H1 (cell line): Measurements from ENCODE around the gene KIF1B. TPM values are rescaled to one million over a fixed set of nuclear protein-coding genes. Genes with fewer than 3 reads are reported as not detected.

Experiments
- CTCF ChIA-PET: fragments of 300-600 bp; sonication (Branson Sonifier 250); formaldehyde crosslinking; loops from one replicate; lab custom pipeline; 2021; ENCODE audit not compliant: partially characterized antibody; lab: Charles Lee
- POLR2A ChIA-PET: fragments of 300-600 bp; sonication (Branson Sonifier 250); formaldehyde crosslinking; loops from one replicate; lab custom pipeline; 2021; ENCODE audit warnings: inconsistent platforms; ENCODE audit not compliant: partially characterized antibody; lab: Charles Lee
- DNase-seq, 2 experiments: peaks; one replicate each; pipeline versions ENCODE4 v3.0.0 to v3.0.0-alpha.2; 2010 to 2022; ENCODE audit warnings: low spot score in 2 of 2, low read depth in 1 of 2, mixed read lengths in 1 of 2
- FAIRE-seq: peaks from 2 replicates; lab custom pipeline; 2011; peaks lifted over from hg19 to GRCh38; lab: Jason Lieb, UNC
- H2AFZ ChIP-seq: 2 replicates; pipeline ENCODE4 v1.8.1; 2012; ENCODE audit warnings: low read length, inconsistent platforms
- H2AK5ac ChIP-seq: 2 replicates; pipeline ENCODE4 v1.6.1; 2013; ENCODE audit warnings: low read depth, low read length
- H2BK120ac ChIP-seq: replicated peaks from 2 replicates; pipeline ENCODE3; 2013; ENCODE audit warnings: low read depth, low read length, inconsistent platforms
- H2BK12ac ChIP-seq: 2 replicates; pipeline ENCODE4 v1.6.1; 2013; ENCODE audit warnings: low read depth, low read length
- H2BK15ac ChIP-seq: 2 replicates; pipeline ENCODE4 v1.6.1; 2013; ENCODE audit warnings: low read length
- H2BK20ac ChIP-seq: 2 replicates; pipeline ENCODE4 v1.6.1; 2013; ENCODE audit warnings: low read length
- H2BK5ac ChIP-seq: 2 replicates; pipeline ENCODE4 v1.6.1; 2013; ENCODE audit warnings: low read depth, low read length
- H3K14ac ChIP-seq: 2 replicates; pipeline ENCODE4 v1.6.1; 2013; ENCODE audit warnings: inconsistent platforms; ENCODE audit not compliant: insufficient read length
- H3K18ac ChIP-seq: 2 replicates; pipeline ENCODE4 v1.6.1; 2013; ENCODE audit warnings: low read length; ENCODE audit errors: extremely low read depth
- H3K23ac ChIP-seq: 2 replicates; pipeline ENCODE4 v1.6.1; 2013; ENCODE audit warnings: inconsistent platforms; ENCODE audit not compliant: insufficient read length
- H3K23me2 ChIP-seq: 2 replicates; pipeline ENCODE4 v1.6.1; 2013; ENCODE audit warnings: low read depth, low read length
- H3K27ac ChIP-seq: 2 replicates; pipeline ENCODE4 v1.6.1; 2011; ENCODE audit warnings: low read depth, low read length, inconsistent platforms
- H3K27me3 ChIP-seq, 4 experiments: replicated peaks in 1 of 4; 1 replicate in 1 of 4; 2 replicates in 3 of 4; pipeline versions ENCODE4 v1.6.1 to v1.8.1; 2011 to 2013; ENCODE audit warnings: low read length in 3 of 4, mild to moderate bottlenecking in 3 of 4, inconsistent platforms in 2 of 4, mixed read lengths in 2 of 4, moderate library complexity in 1 of 4; ENCODE audit not compliant: control insufficient read depth in 3 of 4, insufficient read depth in 3 of 4; ENCODE audit errors: extremely low read depth in 1 of 4
- H3K36me3 ChIP-seq, 4 experiments: 2 replicates each; pipeline versions ENCODE4 v1.6.1 to v1.8.1; 2011 to 2013; ENCODE audit warnings: mild to moderate bottlenecking in 4 of 4, low read length in 3 of 4, moderate library complexity in 2 of 4, control low read depth in 1 of 4, inconsistent platforms in 1 of 4; ENCODE audit not compliant: insufficient read depth in 4 of 4, control insufficient read depth in 2 of 4
- H3K4ac ChIP-seq: replicated peaks from 2 replicates; pipeline ENCODE3; 2013; ENCODE audit warnings: low read length, low read depth, mixed read lengths, inconsistent platforms; ENCODE audit not compliant: insufficient read length
- H3K4me1 ChIP-seq, 4 experiments: replicated peaks in 1 of 4; 1 replicate in 1 of 4; 2 replicates in 3 of 4; pipeline versions ENCODE4 v1.6.1 to v1.8.1; 2011 to 2013; ENCODE audit warnings: low read length in 3 of 4, inconsistent platforms in 2 of 4, mixed read lengths in 1 of 4; ENCODE audit not compliant: insufficient read depth in 4 of 4, control insufficient read depth in 3 of 4
- H3K4me2 ChIP-seq, 2 experiments: 2 replicates each; pipeline versions ENCODE4 v1.6.1 to v1.8.1; 2011 to 2013; ENCODE audit warnings: low read depth in 2 of 2, low read length in 2 of 2, control low read depth in 1 of 2, inconsistent platforms in 1 of 2, mild to moderate bottlenecking in 1 of 2; ENCODE audit not compliant: insufficient read depth in 1 of 2
- H3K4me3 ChIP-seq, 4 experiments: fragments of 200-600, 300-600 bp in 1 of 4; sonication (generic), shearing (Covaris generic), sonication (Bioruptor Twin) in 1 of 4; 2 replicates each; pipeline versions ENCODE4 v1.5.1 to v1.8.1; 2011 to 2016; ENCODE audit warnings: low read length in 4 of 4, low read depth in 3 of 4, control low read depth in 2 of 4, inconsistent platforms in 2 of 4, mild to moderate bottlenecking in 2 of 4, mixed read lengths in 1 of 4, moderate library complexity in 1 of 4; ENCODE audit not compliant: insufficient read depth in 2 of 4; ENCODE audit errors: extremely low read depth in 1 of 4
- H3K56ac ChIP-seq: replicated peaks from 2 replicates; pipeline ENCODE3; 2013; ENCODE audit warnings: low read depth, mild to moderate bottlenecking, mixed read lengths, low read length, inconsistent platforms; ENCODE audit not compliant: insufficient read length
- H3K79me1 ChIP-seq: 2 replicates; pipeline ENCODE4 v1.6.1; 2013; ENCODE audit warnings: low read depth, low read length, control low read depth
- H3K79me2 ChIP-seq, 2 experiments: 2 replicates each; pipeline versions ENCODE4 v1.6.1 to v1.8.1; 2012 to 2013; ENCODE audit warnings: low read length in 2 of 2, mild to moderate bottlenecking in 2 of 2, inconsistent platforms in 1 of 2; ENCODE audit not compliant: insufficient read depth in 2 of 2, control insufficient read depth in 1 of 2
- H3K9ac ChIP-seq, 4 experiments: replicated peaks in 1 of 4; 1 replicate in 1 of 4; 2 replicates in 3 of 4; pipeline versions ENCODE4 v1.6.1 to v1.8.1; 2011 to 2013; ENCODE audit warnings: low read depth in 3 of 4, low read length in 3 of 4, control low read depth in 2 of 4, mild to moderate bottlenecking in 2 of 4, moderate library complexity in 2 of 4, inconsistent platforms in 1 of 4; ENCODE audit errors: extremely low read depth in 1 of 4
- H3K9me3 ChIP-seq, 2 experiments: 2 replicates each; pipeline versions ENCODE4 v1.6.1 to v1.8.1; 2012 to 2013; ENCODE audit warnings: mild to moderate bottlenecking in 2 of 2, moderate library complexity in 2 of 2, control low read depth in 1 of 2, inconsistent platforms in 1 of 2, low read depth in 1 of 2, low read length in 1 of 2, mixed read lengths in 1 of 2; ENCODE audit not compliant: insufficient read depth in 2 of 2
- H4K20me1 ChIP-seq, 2 experiments: replicated peaks in 1 of 2; 2 replicates each; pipeline versions ENCODE3 to v1.8.1; 2011 to 2013; ENCODE audit warnings: inconsistent platforms in 2 of 2, low read length in 2 of 2, mild to moderate bottlenecking in 1 of 2; ENCODE audit not compliant: insufficient read depth in 2 of 2, control insufficient read depth in 1 of 2
- H4K5ac ChIP-seq: 2 replicates; pipeline ENCODE4 v1.6.1; 2013; ENCODE audit warnings: low read length, low read depth, mixed read lengths, inconsistent platforms; ENCODE audit not compliant: insufficient read length
- H4K8ac ChIP-seq: 2 replicates; pipeline ENCODE4 v1.8.0; 2013; ENCODE audit warnings: mild to moderate bottlenecking, moderate library complexity, low read length, inconsistent platforms; ENCODE audit not compliant: insufficient read depth; ENCODE audit errors: extremely low read depth
- H4K91ac ChIP-seq: replicated peaks from 2 replicates; pipeline ENCODE3; 2013; ENCODE audit warnings: low read length, mixed read lengths, inconsistent platforms; ENCODE audit not compliant: insufficient read length
- EGR1 ChIP-seq: IDR thresholded peaks from 2 replicates; pipeline ENCODE4 v1.6.1; 2011; ENCODE audit warnings: low read depth, low read length, borderline replicate concordance
- HDAC6 ChIP-seq: IDR thresholded peaks from one replicate; pipeline ENCODE4 v1.7.1; 2012; ENCODE audit warnings: low read depth, mild to moderate bottlenecking, inconsistent platforms, low read length, moderate library complexity
- MAFK ChIP-seq: IDR thresholded peaks from 2 replicates; pipeline ENCODE4 v1.6.1; 2012; ENCODE audit warnings: low read depth, mild to moderate bottlenecking, improper control_type of control experiment, low read length
- SIX5 ChIP-seq: IDR thresholded peaks from 2 replicates; pipeline ENCODE4 v1.6.1; 2011; ENCODE audit warnings: mild to moderate bottlenecking, low read depth, low read length
- SP4 ChIP-seq: IDR thresholded peaks from 2 replicates; pipeline ENCODE4 v1.6.1; 2012; ENCODE audit warnings: low read length, inconsistent platforms
- USF2 ChIP-seq: IDR thresholded peaks from 2 replicates; pipeline ENCODE4 v1.6.1; 2011; ENCODE audit warnings: low read length, improper control_type of control experiment
- ZNF274 ChIP-seq: IDR thresholded peaks from 2 replicates; pipeline ENCODE4 v1.7.0; 2012; ENCODE audit warnings: low read length, borderline replicate concordance; ENCODE audit errors: extremely low read depth
- WGBS, 2 experiments: shearing (Covaris generic) in 1 of 2; methylation state at CpG; one replicate each; pipeline versions ENCODE4 v1.1.6 to v1.1.7; 2013 to 2015; ENCODE audit warnings: low lambda C conversion rate in 2 of 2, mixed read lengths in 2 of 2, inconsistent platforms in 1 of 2, low coverage in 1 of 2, missing lambda C conversion rate in 1 of 2; ENCODE audit not compliant: insufficient replicate concordance in 2 of 2, insufficient coverage in 1 of 2, insufficient read length in 1 of 2; ENCODE audit errors: extremely low coverage in 1 of 2, missing lambda C conversion rate in 1 of 2; 5-methylcytosine and 5-hydroxymethylcytosine counted together
- polyA plus RNA-seq, 7 experiments: library from polyadenylated mRNA; depleted of rRNA in 3 of 7; stranded (reverse) in 5 of 7; unstranded in 2 of 7; fragments of >200 nt in 5 of 7; fragments of 200-250 nt in 2 of 7; gene quantifications; 1 replicate in 5 of 7; 2 replicates in 1 of 7; 4 replicates in 1 of 7; pipeline versions ENCODE4 v1.2.1 to v1.2.3, GENCODE V29; 2011 to 2013; ENCODE audit warnings: missing spikeins in 2 of 7, mixed read lengths in 2 of 7
- total RNA-seq: library from RNA; stranded (reverse); fragmentation: NEBNext Ultra II Directional; extraction: Animal tissue kit (Norgen Biotek cat#: 25700); gene quantifications from 2 replicates; pipeline ENCODE4 v1.2.1, GENCODE V29; 2021

Gene KIF1B
- total and polyA plus RNA-seq, 2 of the 8 experiments (the other 6 are each of a cell fraction or from before 2014, with no cell fraction given) = 39.1 to 74.2 TPM

GRCh38 chr1:10265027-10265426, 54.7 kb downstream of the KIF1B start:
- peaks cover 0 to 2% of the 10 kb centered on the region in 2 experiments for H4K20me1 ChIP-seq
- peaks cover 10 to 47% (median 27%) of the 10 kb centered on the region in 4 experiments; a peak in 7 of 8 replicates for H3K36me3 ChIP-seq
- H4K8ac ChIP-seq = no peak overlapping the region
- H3K23ac ChIP-seq = no peak overlapping the region
- H3K4me3 ChIP-seq = no peak overlapping the region
- H3K14ac ChIP-seq = no peak overlapping the region
- POLR2A ChIA-PET = no interaction called here
- TF ChIP-seq ZNF274 (no peak), MAFK (no peak), EGR1 (no peak), SIX5 (no peak), USF2 (no peak), SP4 (no peak), HDAC6 (no peak)
- no peak overlapping the region for H2BK15ac ChIP-seq
- H4K5ac ChIP-seq = no peak overlapping the region
- H3K9me3 ChIP-seq = peaks cover 0 to 2% of the 10 kb centered on the region in 2 experiments; a peak in 1 of 4 replicates
- FAIRE-seq = no peak
- H3K56ac ChIP-seq = no peak overlapping the region
- H3K9ac ChIP-seq = no peak overlapping the region
- H2BK5ac ChIP-seq = no peak overlapping the region; the same call in 1 of the 2 replicates
- H3K79me2 ChIP-seq = no peaks in the 10 kb centered on the region
- no peaks in the 10 kb centered on the region for H3K4me1 ChIP-seq
- no peak overlapping the region for H3K27ac ChIP-seq
- CTCF ChIA-PET = interaction anchor here (1.2 kb wide), 1 partner anchor 55 kb away, joined by 3 read pairs; no protein-coding TSS in a partner anchor
- no peak overlapping the region for H4K91ac ChIP-seq
- no peak overlapping the region for H2BK120ac ChIP-seq
- no peaks in the 10 kb centered on the region for H3K79me1 ChIP-seq
- H3K4ac ChIP-seq = no peak overlapping the region
- no peak for DNase-seq
- H2AFZ ChIP-seq = no peak overlapping the region
- no peaks in the 10 kb centered on the region for H3K23me2 ChIP-seq
- H2BK20ac ChIP-seq = no peak overlapping the region
- WGBS, 2 experiments = 94% methylated on average over 4 of the region's 4 CpGs; no CpG with 5 or more reads in 1 of the 2 experiments
- H3K18ac ChIP-seq = no peak overlapping the region
- H2BK12ac ChIP-seq = no peak overlapping the region
- H3K27me3 ChIP-seq = no peaks in the 10 kb centered on the region
- H2AK5ac ChIP-seq = no peak overlapping the region
- no peak overlapping the region for H3K4me2 ChIP-seq
